ENCODE results near the gene RPL9. TPM values are rescaled to one million over a fixed set of nuclear protein-coding genes. Genes with fewer than 3 reads are reported as not detected.

RPL9 gene
- total and polyA plus RNA-seq, 2 of the 8 experiments (the other 6 are each of a cell fraction or from before 2014, with no cell fraction given), result 1,161 to 1,184 TPM

DNA sequence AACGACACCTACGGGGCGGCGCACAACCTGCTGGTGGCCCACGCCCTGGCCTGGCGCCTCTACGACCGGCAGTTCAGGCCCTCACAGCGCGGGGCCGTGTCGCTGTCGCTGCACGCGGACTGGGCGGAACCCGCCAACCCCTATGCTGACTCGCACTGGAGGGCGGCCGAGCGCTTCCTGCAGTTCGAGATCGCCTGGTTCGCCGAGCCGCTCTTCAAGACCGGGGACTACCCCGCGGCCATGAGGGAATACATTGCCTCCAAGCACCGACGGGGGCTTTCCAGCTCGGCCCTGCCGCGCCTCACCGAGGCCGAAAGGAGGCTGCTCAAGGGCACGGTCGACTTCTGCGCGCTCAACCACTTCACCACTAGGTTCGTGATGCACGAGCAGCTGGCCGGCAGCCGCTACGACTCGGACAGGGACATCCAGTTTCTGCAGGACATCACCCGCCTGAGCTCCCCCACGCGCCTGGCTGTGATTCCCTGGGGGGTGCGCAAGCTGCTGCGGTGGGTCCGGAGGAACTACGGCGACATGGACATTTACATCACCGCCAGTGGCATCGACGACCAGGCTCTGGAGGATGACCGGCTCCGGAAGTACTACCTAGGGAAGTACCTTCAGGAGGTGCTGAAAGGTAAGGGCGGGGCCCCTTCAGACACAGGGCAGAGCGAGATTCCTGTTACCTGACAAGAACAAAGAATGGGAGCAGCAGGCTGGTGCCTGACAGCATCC, 11.7 kb downstream of the RPL9 start (continued):
- TF ChIP-seq, protein P1, sequence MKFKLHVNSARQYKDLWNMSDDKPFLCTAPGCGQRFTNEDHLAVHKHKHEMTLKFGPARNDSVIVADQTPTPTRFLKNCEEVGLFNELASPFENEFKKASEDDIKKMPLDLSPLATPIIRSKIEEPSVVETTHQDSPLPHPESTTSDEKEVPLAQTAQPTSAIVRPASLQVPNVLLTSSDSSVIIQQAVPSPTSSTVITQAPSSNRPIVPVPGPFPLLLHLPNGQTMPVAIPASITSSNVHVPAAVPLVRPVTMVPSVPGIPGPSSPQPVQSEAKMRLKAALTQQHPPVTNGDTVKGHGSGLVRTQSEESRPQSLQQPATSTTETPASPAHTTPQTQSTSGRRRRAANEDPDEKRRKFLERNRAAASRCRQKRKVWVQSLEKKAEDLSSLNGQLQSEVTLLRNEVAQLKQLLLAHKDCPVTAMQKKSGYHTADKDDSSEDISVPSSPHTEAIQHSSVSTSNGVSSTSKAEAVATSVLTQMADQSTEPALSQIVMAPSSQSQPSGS (IDR thresholded peaks at IDR 0.05; ENCODE audit: low read length), result no peak
- no peak for TF ChIP-seq CEBPB (IDR thresholded peaks at IDR 0.05; ENCODE audit: low read depth, low read length)
- peak; percentile 85; the same call in 1 of the 2 replicates for TF ChIP-seq RBBP5 (IDR thresholded peaks at IDR 0.05; ENCODE audit: borderline replicate concordance, low read depth, low read length)
- TF ChIP-seq, protein P2, sequence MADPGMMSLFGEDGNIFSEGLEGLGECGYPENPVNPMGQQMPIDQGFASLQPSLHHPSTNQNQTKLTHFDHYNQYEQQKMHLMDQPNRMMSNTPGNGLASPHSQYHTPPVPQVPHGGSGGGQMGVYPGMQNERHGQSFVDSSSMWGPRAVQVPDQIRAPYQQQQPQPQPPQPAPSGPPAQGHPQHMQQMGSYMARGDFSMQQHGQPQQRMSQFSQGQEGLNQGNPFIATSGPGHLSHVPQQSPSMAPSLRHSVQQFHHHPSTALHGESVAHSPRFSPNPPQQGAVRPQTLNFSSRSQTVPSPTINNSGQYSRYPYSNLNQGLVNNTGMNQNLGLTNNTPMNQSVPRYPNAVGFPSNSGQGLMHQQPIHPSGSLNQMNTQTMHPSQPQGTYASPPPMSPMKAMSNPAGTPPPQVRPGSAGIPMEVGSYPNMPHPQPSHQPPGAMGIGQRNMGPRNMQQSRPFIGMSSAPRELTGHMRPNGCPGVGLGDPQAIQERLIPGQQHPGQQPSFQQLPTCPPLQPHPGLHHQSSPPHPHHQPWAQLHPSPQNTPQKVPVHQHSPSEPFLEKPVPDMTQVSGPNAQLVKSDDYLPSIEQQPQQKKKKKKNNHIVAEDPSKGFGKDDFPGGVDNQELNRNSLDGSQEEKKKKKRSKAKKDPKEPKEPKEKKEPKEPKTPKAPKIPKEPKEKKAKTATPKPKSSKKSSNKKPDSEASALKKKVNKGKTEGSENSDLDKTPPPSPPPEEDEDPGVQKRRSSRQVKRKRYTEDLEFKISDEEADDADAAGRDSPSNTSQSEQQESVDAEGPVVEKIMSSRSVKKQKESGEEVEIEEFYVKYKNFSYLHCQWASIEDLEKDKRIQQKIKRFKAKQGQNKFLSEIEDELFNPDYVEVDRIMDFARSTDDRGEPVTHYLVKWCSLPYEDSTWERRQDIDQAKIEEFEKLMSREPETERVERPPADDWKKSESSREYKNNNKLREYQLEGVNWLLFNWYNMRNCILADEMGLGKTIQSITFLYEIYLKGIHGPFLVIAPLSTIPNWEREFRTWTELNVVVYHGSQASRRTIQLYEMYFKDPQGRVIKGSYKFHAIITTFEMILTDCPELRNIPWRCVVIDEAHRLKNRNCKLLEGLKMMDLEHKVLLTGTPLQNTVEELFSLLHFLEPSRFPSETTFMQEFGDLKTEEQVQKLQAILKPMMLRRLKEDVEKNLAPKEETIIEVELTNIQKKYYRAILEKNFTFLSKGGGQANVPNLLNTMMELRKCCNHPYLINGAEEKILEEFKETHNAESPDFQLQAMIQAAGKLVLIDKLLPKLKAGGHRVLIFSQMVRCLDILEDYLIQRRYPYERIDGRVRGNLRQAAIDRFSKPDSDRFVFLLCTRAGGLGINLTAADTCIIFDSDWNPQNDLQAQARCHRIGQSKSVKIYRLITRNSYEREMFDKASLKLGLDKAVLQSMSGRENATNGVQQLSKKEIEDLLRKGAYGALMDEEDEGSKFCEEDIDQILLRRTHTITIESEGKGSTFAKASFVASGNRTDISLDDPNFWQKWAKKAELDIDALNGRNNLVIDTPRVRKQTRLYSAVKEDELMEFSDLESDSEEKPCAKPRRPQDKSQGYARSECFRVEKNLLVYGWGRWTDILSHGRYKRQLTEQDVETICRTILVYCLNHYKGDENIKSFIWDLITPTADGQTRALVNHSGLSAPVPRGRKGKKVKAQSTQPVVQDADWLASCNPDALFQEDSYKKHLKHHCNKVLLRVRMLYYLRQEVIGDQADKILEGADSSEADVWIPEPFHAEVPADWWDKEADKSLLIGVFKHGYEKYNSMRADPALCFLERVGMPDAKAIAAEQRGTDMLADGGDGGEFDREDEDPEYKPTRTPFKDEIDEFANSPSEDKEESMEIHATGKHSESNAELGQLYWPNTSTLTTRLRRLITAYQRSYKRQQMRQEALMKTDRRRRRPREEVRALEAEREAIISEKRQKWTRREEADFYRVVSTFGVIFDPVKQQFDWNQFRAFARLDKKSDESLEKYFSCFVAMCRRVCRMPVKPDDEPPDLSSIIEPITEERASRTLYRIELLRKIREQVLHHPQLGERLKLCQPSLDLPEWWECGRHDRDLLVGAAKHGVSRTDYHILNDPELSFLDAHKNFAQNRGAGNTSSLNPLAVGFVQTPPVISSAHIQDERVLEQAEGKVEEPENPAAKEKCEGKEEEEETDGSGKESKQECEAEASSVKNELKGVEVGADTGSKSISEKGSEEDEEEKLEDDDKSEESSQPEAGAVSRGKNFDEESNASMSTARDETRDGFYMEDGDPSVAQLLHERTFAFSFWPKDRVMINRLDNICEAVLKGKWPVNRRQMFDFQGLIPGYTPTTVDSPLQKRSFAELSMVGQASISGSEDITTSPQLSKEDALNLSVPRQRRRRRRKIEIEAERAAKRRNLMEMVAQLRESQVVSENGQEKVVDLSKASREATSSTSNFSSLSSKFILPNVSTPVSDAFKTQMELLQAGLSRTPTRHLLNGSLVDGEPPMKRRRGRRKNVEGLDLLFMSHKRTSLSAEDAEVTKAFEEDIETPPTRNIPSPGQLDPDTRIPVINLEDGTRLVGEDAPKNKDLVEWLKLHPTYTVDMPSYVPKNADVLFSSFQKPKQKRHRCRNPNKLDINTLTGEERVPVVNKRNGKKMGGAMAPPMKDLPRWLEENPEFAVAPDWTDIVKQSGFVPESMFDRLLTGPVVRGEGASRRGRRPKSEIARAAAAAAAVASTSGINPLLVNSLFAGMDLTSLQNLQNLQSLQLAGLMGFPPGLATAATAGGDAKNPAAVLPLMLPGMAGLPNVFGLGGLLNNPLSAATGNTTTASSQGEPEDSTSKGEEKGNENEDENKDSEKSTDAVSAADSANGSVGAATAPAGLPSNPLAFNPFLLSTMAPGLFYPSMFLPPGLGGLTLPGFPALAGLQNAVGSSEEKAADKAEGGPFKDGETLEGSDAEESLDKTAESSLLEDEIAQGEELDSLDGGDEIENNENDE (IDR thresholded peaks at IDR 0.05; ENCODE audit: insufficient replicate concordance, low read length), result no peak
- no peak for TF ChIP-seq HDAC2 (IDR thresholded peaks at IDR 0.05; ENCODE audit: borderline replicate concordance in 1 of 2, low read depth in 2 of 2, low read length in 2 of 2)
- peak in 1 of 2 experiments; percentile 20; a peak in 2 of 4 replicates for TF ChIP-seq RAD21 (IDR thresholded peaks at IDR 0.05 in 1 of 2, conservative IDR thresholded peaks at IDR 0.05 in 1 of 2; ENCODE audit: low read depth in 2 of 2, low read length in 2 of 2)
- no peak for TF ChIP-seq BRCA1 (IDR thresholded peaks at IDR 0.05; ENCODE audit: low read depth, low read length)

Measured in H1 (cell line).